ENCODE measurements around the gene PPP1R1A. TPM values are rescaled to one million over a fixed set of nuclear protein-coding genes. Genes with fewer than 3 reads are reported as not detected.

Gene PPP1R1A
- total and polyA plus RNA-seq, 10 donors, result 0.09 to 2.1 (median 0.41) TPM; not detected in 6

- Histone ChIP-seq H3K4me1 (no peaks in the 10 kb centered on the region), H3K27me3 (replicated peaks in 1 of 7) (peaks cover 0 to 53% (median 3%) of the 10 kb centered on the region in 7 donors), H3K36me3 (no peaks in the 10 kb centered on the region), H3K9me3 (peaks cover 0 to 22% (median 12%) of the 10 kb centered on the region in 8 donors), H3K27ac (no peak overlapping the region), H3K4me3 (no peak overlapping the region)
- no peak for DNase-seq
- intact Hi-C loops (cut with DNase I; ENCODE audit: low total_unique reads), result no loop called here
- TF ChIP-seq CTCF (IDR thresholded peaks at IDR 0.05 in 8 of 11, conservative IDR thresholded peaks at IDR 0.05 in 3 of 11) (no peak), POLR2AphosphoS5 (IDR thresholded peaks at IDR 0.05) (no peak), POLR2A (IDR thresholded peaks at IDR 0.05) (no peak)
Observed at GRCh38 chr12:54625598-54625997, 37.1 kb upstream of the PPP1R1A start.

DNA sequence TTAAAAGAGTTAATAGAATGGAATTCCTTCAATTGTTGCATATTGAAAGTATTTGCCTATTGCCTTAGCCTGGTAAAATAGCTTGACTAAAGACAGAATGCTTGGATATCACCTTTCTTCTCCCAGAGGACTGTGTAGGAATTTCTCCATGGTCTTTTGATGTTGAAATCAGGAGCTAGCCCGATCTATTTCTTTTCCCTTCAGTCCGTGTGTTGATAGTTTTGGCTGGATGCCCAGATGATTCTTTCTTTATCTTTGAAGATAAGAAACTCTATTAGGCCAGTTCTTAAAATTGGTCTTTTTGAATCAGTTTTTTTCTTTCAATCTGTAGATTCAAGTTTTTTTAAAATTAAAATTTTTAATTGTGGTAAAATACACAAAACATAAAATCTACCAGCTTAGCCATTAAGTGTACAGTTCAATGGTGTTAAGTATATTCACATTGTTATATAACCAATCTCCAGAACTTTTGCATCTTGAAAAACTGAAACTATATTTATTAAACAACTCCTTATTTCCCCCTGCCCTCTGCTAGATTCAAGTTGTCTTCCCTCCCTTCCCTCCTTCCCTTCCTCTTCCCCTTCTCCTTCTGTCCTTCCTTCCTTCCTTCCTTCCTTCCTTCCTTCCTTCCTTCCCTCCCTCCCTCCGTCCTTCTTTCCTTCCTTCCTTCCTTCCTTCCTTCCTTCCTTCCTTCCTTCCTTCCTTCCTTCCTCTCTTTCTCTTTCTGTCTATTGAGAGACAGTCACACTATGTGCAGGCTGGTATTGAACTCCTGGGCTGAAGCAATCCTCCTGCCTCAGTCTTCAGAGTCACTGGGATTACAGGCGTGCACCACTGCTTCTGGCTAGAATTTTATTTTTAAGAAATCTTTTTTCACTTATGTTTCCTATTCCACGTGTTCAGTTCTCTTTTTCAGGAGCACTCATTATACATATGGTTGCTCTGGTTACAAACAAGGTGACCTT lies 36.1 kb upstream of the PPP1R1A start:
- Histone ChIP-seq H3K27me3 (replicated peaks in 1 of 7) (peaks cover 0 to 54% (median 3%) of the 10 kb centered on the region in 7 donors), H3K4me1 (no peaks in the 10 kb centered on the region), H3K9me3 (peaks cover 0 to 22% (median 12%) of the 10 kb centered on the region in 8 donors), H3K4me3 (no peak overlapping the region), H3K36me3 (no peaks in the 10 kb centered on the region), H3K27ac (no peak overlapping the region)
- DNase-seq, result no peak
- intact Hi-C loops (cut with DNase I; ENCODE audit: low total_unique reads), result no loop called here
- WGBS, 5 donors, result 44 to 49% (median 47%) methylated on average over 5 of the region's 5 CpGs
- TF ChIP-seq POLR2AphosphoS5 (IDR thresholded peaks at IDR 0.05), result no peak
- TF ChIP-seq POLR2A (IDR thresholded peaks at IDR 0.05), result no peak
- TF ChIP-seq CTCF (IDR thresholded peaks at IDR 0.05 in 8 of 11, conservative IDR thresholded peaks at IDR 0.05 in 3 of 11), result no peak

GRCh38 chr12:54622463-54623183 lies 34.2 kb upstream of the PPP1R1A start:
- Histone ChIP-seq H3K4me3 (no peak overlapping the region), H3K27ac (no peak overlapping the region), H3K9me3 (peaks cover 0 to 12% (median 6%) of the 10 kb centered on the region in 8 donors), H3K36me3 (no peaks in the 10 kb centered on the region), H3K27me3 (replicated peaks in 1 of 7) (peaks cover 0 to 45% (median 3%) of the 10 kb centered on the region in 7 donors), H3K4me1 (no peaks in the 10 kb centered on the region)
- TF ChIP-seq CTCF (IDR thresholded peaks at IDR 0.05 in 8 of 11, conservative IDR thresholded peaks at IDR 0.05 in 3 of 11), result no peak
- no peak for TF ChIP-seq POLR2A (IDR thresholded peaks at IDR 0.05)
- no peak for TF ChIP-seq POLR2AphosphoS5 (IDR thresholded peaks at IDR 0.05)
- intact Hi-C loops (cut with DNase I; ENCODE audit: low total_unique reads), result no loop called here
- DNase-seq, result no peak
